ENCODE data around the gene PSIP1. TPM values are rescaled to one million over a fixed set of nuclear protein-coding genes. Genes with fewer than 3 reads are reported as not detected.

PSIP1 gene
- polyA plus RNA-seq, 1 donor, result 69.7 TPM

DNA sequence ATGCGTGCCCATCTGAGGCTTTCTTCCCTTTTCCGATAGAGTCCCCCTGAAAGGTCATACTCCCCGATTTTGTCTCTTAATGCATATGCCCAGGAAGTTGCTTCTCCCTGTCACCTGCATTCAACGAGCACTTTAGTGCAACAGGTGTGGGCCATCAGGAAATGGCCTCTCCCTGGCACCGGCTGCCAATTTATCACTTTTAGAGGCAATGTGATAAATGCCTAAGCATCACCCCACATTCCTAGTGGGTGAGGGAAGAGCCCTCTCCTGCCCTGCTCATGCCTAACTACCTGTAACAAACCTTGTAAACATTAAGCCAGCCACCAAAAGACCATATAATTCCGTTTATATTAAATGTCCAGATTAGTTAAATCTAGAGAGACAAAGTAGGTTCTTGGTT is 89.2 kb downstream of the PSIP1 start:
- peaks cover 13% of the 10 kb centered on the region for H3K36me3 ChIP-seq (ENCODE audit: control insufficient read depth, insufficient read depth, low read length)
- H3K9me3 ChIP-seq (ENCODE audit: control insufficient read depth, low read depth, low read length), result peaks cover 4% of the 10 kb centered on the region
- 80% methylated on average over 1 of the region's 6 CpGs for WGBS (ENCODE audit: insufficient coverage, low lambda C conversion rate)
- DNase-seq, result no peak
- no peak overlapping the region for H3K4me3 ChIP-seq (ENCODE audit: low read length)
- peak overlapping the region; percentile 91 for H3K27ac ChIP-seq (ENCODE audit: low read length)
- no peaks in the 10 kb centered on the region for H3K27me3 ChIP-seq (ENCODE audit: control insufficient read depth, insufficient read depth, low read length)
- H3K4me1 ChIP-seq (ENCODE audit: control insufficient read depth, insufficient read depth, low read length), result peaks cover 4% of the 10 kb centered on the region

DNA sequence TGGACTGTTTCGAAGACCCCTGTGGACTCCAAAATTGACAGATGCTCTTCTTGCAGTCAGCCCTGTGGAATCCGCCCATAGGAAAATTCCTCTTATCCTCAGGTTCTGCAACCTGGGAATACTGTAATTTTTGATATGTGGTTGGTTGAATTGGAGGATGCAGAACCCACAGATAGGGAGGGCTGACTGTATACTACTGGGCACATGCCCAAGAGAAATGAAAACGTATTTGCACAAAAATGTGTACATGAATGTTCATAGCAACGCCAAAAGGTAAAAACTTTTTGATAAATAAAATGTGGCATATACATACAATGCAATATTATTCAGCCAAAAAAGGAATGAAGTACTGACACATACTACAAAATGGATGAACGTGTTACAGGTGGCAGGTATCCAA is 90.0 kb downstream of the PSIP1 start:
- WGBS (ENCODE audit: insufficient coverage, low lambda C conversion rate), result 85% methylated on average over 2 of the region's 5 CpGs

DNA sequence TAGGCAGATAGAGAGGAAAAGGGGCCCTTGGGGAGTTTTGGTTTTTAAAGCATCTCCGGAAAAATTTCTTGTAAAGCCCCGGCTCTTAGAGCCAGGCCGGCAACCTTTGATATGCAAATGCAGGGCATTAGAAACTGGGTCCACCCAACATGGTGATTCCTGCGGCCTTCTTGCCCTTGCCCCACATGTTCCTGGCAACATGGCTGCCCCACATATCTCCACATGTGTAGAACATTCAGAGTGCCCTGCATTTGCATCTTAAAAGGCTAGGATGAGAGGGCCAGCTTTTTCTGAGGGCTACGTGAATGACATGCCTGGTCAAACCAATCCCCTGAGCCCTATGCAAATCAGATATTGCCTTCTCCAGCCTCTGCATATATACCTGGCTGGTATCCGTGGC is 93.1 kb downstream of the PSIP1 start:
- no peaks in the 10 kb centered on the region for H3K27me3 ChIP-seq (ENCODE audit: control insufficient read depth, insufficient read depth, low read length)
- H3K9me3 ChIP-seq (ENCODE audit: control insufficient read depth, low read depth, low read length), result peaks cover 5% of the 10 kb centered on the region
- peaks cover 4% of the 10 kb centered on the region for H3K4me1 ChIP-seq (ENCODE audit: control insufficient read depth, insufficient read depth, low read length)
- no peaks in the 10 kb centered on the region for H3K36me3 ChIP-seq (ENCODE audit: control insufficient read depth, insufficient read depth, low read length)
- H3K27ac ChIP-seq (ENCODE audit: low read length), result no peak overlapping the region
- no peak overlapping the region for H3K4me3 ChIP-seq (ENCODE audit: low read length)
- 83% methylated on average over 1 of the region's 6 CpGs for WGBS (ENCODE audit: insufficient coverage, low lambda C conversion rate)
- no peak for DNase-seq

More for the DNA sequence above, 90.0 kb downstream of the PSIP1 start:
- DNase-seq, result no peak
- Histone ChIP-seq H3K27ac (ENCODE audit: low read length) (no peak overlapping the region), H3K4me1 (ENCODE audit: control insufficient read depth, insufficient read depth, low read length) (peaks cover 4% of the 10 kb centered on the region), H3K36me3 (ENCODE audit: control insufficient read depth, insufficient read depth, low read length) (peaks cover 8% of the 10 kb centered on the region), H3K27me3 (ENCODE audit: control insufficient read depth, insufficient read depth, low read length) (no peaks in the 10 kb centered on the region), H3K4me3 (ENCODE audit: low read length) (no peak overlapping the region), H3K9me3 (ENCODE audit: control insufficient read depth, low read depth, low read length) (peaks cover 4% of the 10 kb centered on the region)

DNA sequence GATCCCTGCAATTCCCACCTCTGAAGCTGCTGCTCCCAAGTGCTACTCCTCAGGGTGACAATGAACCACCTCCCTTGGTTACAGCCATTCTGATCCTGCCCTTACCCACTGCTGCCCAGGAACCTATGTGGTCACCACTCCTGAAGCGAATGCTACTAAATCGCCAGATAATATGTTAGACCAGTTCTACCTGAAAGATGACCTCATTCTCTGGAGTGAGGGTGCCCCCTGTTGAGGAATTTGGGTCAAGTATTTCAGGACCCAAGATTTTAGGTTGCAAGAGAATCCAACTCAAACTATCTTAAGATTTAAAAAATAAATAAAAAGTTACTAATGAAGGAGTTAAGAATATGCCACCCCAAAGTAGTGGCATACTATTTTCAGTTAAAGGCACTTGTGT is 93.9 kb downstream of the PSIP1 start:
- H3K9me3 ChIP-seq (ENCODE audit: control insufficient read depth, low read depth, low read length), result peaks cover 5% of the 10 kb centered on the region
- H3K36me3 ChIP-seq (ENCODE audit: control insufficient read depth, insufficient read depth, low read length), result no peaks in the 10 kb centered on the region
- peaks cover under 1% of the 10 kb centered on the region for H3K4me1 ChIP-seq (ENCODE audit: control insufficient read depth, insufficient read depth, low read length)
- DNase-seq, result peak; percentile 31 to 62
- H3K27ac ChIP-seq (ENCODE audit: low read length), result no peak overlapping the region
- no CpG with 5 or more reads among the region's 2 CpGs for WGBS (ENCODE audit: insufficient coverage, low lambda C conversion rate)
- no peaks in the 10 kb centered on the region for H3K27me3 ChIP-seq (ENCODE audit: control insufficient read depth, insufficient read depth, low read length)
- H3K4me3 ChIP-seq (ENCODE audit: low read length), result no peak overlapping the region

Other genes starting within 250 kb of the PSIP1 start
- gene TTC39B, start 203.8 kb downstream of the PSIP1 start, polyA plus RNA-seq, result 33.4 TPM
- gene SNAPC3, start 88.1 kb downstream of the PSIP1 start, polyA plus RNA-seq, result 39.4 TPM
- 3.7 TPM for gene CCDC171, start 42.1 kb upstream of the PSIP1 start, polyA plus RNA-seq

All from large intestine (tissue), 3 donors.